ENCODE measurements around the gene VPS33A. TPM values are rescaled to one million over a fixed set of nuclear protein-coding genes. Genes with fewer than 3 reads are reported as not detected.

Gene VPS33A
- total and polyA plus RNA-seq, 2 experiments from 2014 or later, result 23.1 to 35.2 TPM

- no peaks in the 10 kb centered on the region for H4K20me1 ChIP-seq (ENCODE audit: insufficient read depth, poor library complexity, severe bottlenecking)
- H3K4me1 ChIP-seq (ENCODE audit: insufficient read depth), result no peaks in the 10 kb centered on the region
- no peaks in the 10 kb centered on the region for H3K79me2 ChIP-seq
- H3K9me3 ChIP-seq (ENCODE audit: low read depth), result no peaks in the 10 kb centered on the region
- no peaks in the 10 kb centered on the region for H3K36me3 ChIP-seq (replicated peaks; ENCODE audit: insufficient read depth, low read depth)
- no peak overlapping the region for H3K4me3 ChIP-seq
- no peak for TF ChIP-seq EZH2phosphoT487 (IDR thresholded peaks at IDR 0.05; ENCODE audit: low read depth, severe bottlenecking, unreplicated experiment)
- no peak for TF ChIP-seq CTCF (IDR thresholded peaks at IDR 0.05; ENCODE audit: poor library complexity)
- TF ChIP-seq EZH2 (IDR thresholded peaks at IDR 0.05; ENCODE audit: borderline replicate concordance), result no peak
- 84% methylated on average over 11 of the region's 11 CpGs for WGBS (ENCODE audit: low lambda C conversion rate, missing lambda C conversion rate)
- H3K9me2 ChIP-seq (replicated peaks; ENCODE audit: insufficient read depth), result no peaks in the 10 kb centered on the region
- H2AFZ ChIP-seq, result no peak overlapping the region
- no peak overlapping the region for H3K27ac ChIP-seq
- H3K4me2 ChIP-seq, result no peak overlapping the region
- no peaks in the 10 kb centered on the region for H3K27me3 ChIP-seq
- no peak for DNase-seq (ENCODE audit: low spot score)
These were observed 73.9 kb downstream of the VPS33A start for GRCh38 chr12:122192441-122192840.

- H3K4me3 ChIP-seq, result no peak overlapping the region
- no peak overlapping the region for H3K4me2 ChIP-seq
- H2AFZ ChIP-seq, result no peak overlapping the region
- no peaks in the 10 kb centered on the region for H3K4me1 ChIP-seq (ENCODE audit: insufficient read depth)
- H3K9me2 ChIP-seq (replicated peaks; ENCODE audit: insufficient read depth), result no peaks in the 10 kb centered on the region
- peak; percentile 69 for TF ChIP-seq CTCF (IDR thresholded peaks at IDR 0.05; ENCODE audit: poor library complexity)
- no peak for TF ChIP-seq EZH2phosphoT487 (IDR thresholded peaks at IDR 0.05; ENCODE audit: low read depth, severe bottlenecking, unreplicated experiment)
- peak; percentile 77 for DNase-seq (ENCODE audit: low spot score)
- no peak overlapping the region for H3K27ac ChIP-seq
- no peaks in the 10 kb centered on the region for H3K79me2 ChIP-seq
- no peaks in the 10 kb centered on the region for H3K9me3 ChIP-seq (ENCODE audit: low read depth)
- 70% methylated on average over 18 of the region's 18 CpGs for WGBS (ENCODE audit: low lambda C conversion rate, missing lambda C conversion rate)
- H3K36me3 ChIP-seq (replicated peaks; ENCODE audit: insufficient read depth, low read depth), result no peaks in the 10 kb centered on the region
- H4K20me1 ChIP-seq (ENCODE audit: insufficient read depth, poor library complexity, severe bottlenecking), result no peaks in the 10 kb centered on the region
- H3K27me3 ChIP-seq, result no peaks in the 10 kb centered on the region
These were observed 75.2 kb downstream of the VPS33A start for GRCh38 chr12:122190842-122191668.

- Histone ChIP-seq H3K9me2 (replicated peaks; ENCODE audit: insufficient read depth) (no peaks in the 10 kb centered on the region), H3K4me2 (no peak overlapping the region), H3K36me3 (replicated peaks; ENCODE audit: insufficient read depth, low read depth) (no peaks in the 10 kb centered on the region), H4K20me1 (ENCODE audit: insufficient read depth, poor library complexity, severe bottlenecking) (no peaks in the 10 kb centered on the region), H3K27me3 (no peaks in the 10 kb centered on the region), H3K4me3 (no peak overlapping the region), H2AFZ (no peak overlapping the region), H3K79me2 (no peaks in the 10 kb centered on the region), H3K4me1 (ENCODE audit: insufficient read depth) (no peaks in the 10 kb centered on the region), H3K27ac (no peak overlapping the region), H3K9me3 (ENCODE audit: low read depth) (no peaks in the 10 kb centered on the region)
- 89% methylated on average over 31 of the region's 34 CpGs for WGBS (ENCODE audit: low lambda C conversion rate, missing lambda C conversion rate)
- TF ChIP-seq EZH2phosphoT487 (IDR thresholded peaks at IDR 0.05; ENCODE audit: low read depth, severe bottlenecking, unreplicated experiment), result no peak
- no peak for TF ChIP-seq EZH2 (IDR thresholded peaks at IDR 0.05; ENCODE audit: borderline replicate concordance)
- no peak for TF ChIP-seq CTCF (IDR thresholded peaks at IDR 0.05; ENCODE audit: poor library complexity)
- DNase-seq (ENCODE audit: low spot score), result no peak
These were observed 76.4 kb downstream of the VPS33A start for GRCh38 chr12:122189626-122190475.

All from hepatocyte (in vitro differentiated cells).